Activated CD4-positive, alpha-beta T cell treated with anti-CD3 and anti-CD28 coated beads for 1 hour (primary cell): ENCODE data around the gene SVIL.
A peak's percentile ranks its signal among the peaks of the same experiment; 100 is the strongest.
"Not testable (repeated sequence)": the region's sequence is repeated elsewhere in the genome, so short reads cannot be mapped to it uniquely, and the experiment has no call there.

Source experiments
- DNase-seq: peaks from one replicate; pipeline ENCODE4 v3.0.0-alpha.2; 2020

SVIL gene

GRCh38 chr10:29479981-29480954 lies 154.5 kb downstream of the SVIL start:
- no peak for DNase-seq

- no peak for DNase-seq
Observed at GRCh38 chr10:29479081-29479925, 155.5 kb downstream of the SVIL start.

- no peak for DNase-seq
Observed at GRCh38 chr10:29473406-29474100, 161.2 kb downstream of the SVIL start.

- no peak for DNase-seq
Observed at GRCh38 chr10:29473087-29473356, 161.7 kb downstream of the SVIL start.

GRCh38 chr10:29472301-29473086 lies 162.3 kb downstream of the SVIL start:
- no peak for DNase-seq

GRCh38 chr10:29471544-29471859 lies 163.3 kb downstream of the SVIL start:
- no peak for DNase-seq

- DNase-seq = no peak
Observed at GRCh38 chr10:29470843-29471543, 163.8 kb downstream of the SVIL start.

GRCh38 chr10:29470355-29470705 lies 164.4 kb downstream of the SVIL start:
- DNase-seq = no peak

- no peak for DNase-seq
Observed at GRCh38 chr10:29469481-29470354, 165.1 kb downstream of the SVIL start.

- no peak for DNase-seq
Observed at GRCh38 chr10:29465384-29465783, 169.4 kb downstream of the SVIL start.

GRCh38 chr10:29464671-29465171 lies 170.1 kb downstream of the SVIL start:
- DNase-seq = not testable (repeated sequence)

- DNase-seq = no peak
Observed at GRCh38 chr10:29461042-29461441, 173.7 kb downstream of the SVIL start.

- DNase-seq = not testable (repeated sequence)
Observed at GRCh38 chr10:29458190-29458589, 176.6 kb downstream of the SVIL start.

- DNase-seq = no peak
Observed at GRCh38 chr10:29455095-29455494, 179.7 kb downstream of the SVIL start.

- no peak for DNase-seq
Observed at GRCh38 chr10:29454250-29454649, 180.5 kb downstream of the SVIL start.

GRCh38 chr10:29452546-29452945 lies 182.2 kb downstream of the SVIL start:
- no peak for DNase-seq

- DNase-seq = no peak
Observed at GRCh38 chr10:29451946-29452345, 182.8 kb downstream of the SVIL start.

GRCh38 chr10:29450405-29450804 lies 184.4 kb downstream of the SVIL start:
- DNase-seq = no peak

GRCh38 chr10:29448756-29449592 lies 185.8 kb downstream of the SVIL start:
- peak; percentile 57 for DNase-seq

- no peak for DNase-seq
Observed at GRCh38 chr10:29448125-29448524, 186.6 kb downstream of the SVIL start.
